Measurements from ENCODE around the gene SNED1.
"Not testable (repeated sequence)": the region's sequence is repeated elsewhere in the genome, so short reads cannot be mapped to it uniquely, and the experiment has no call there.

Gene SNED1

DNA sequence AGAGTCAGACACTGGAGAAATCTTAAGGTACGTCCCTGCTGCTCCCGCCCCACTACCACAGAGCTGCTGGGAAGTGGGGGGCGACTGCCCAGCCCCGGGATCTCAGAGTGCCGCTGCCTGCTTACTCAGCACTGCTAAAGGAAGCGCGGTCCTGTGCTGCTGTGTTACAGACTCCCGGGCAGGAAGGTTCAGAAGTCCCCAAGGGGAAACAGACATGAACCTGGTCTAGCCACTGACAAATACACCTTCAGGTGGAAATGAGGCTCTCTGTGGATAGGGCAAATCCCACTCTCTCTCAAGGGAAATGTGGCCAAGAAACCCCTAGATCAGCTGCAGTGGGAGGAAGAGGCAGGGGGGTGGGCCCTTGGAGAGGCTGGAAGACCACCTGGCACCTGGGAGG, 90.0 kb downstream of the SNED1 start:
- no peak for DNase-seq

DNA sequence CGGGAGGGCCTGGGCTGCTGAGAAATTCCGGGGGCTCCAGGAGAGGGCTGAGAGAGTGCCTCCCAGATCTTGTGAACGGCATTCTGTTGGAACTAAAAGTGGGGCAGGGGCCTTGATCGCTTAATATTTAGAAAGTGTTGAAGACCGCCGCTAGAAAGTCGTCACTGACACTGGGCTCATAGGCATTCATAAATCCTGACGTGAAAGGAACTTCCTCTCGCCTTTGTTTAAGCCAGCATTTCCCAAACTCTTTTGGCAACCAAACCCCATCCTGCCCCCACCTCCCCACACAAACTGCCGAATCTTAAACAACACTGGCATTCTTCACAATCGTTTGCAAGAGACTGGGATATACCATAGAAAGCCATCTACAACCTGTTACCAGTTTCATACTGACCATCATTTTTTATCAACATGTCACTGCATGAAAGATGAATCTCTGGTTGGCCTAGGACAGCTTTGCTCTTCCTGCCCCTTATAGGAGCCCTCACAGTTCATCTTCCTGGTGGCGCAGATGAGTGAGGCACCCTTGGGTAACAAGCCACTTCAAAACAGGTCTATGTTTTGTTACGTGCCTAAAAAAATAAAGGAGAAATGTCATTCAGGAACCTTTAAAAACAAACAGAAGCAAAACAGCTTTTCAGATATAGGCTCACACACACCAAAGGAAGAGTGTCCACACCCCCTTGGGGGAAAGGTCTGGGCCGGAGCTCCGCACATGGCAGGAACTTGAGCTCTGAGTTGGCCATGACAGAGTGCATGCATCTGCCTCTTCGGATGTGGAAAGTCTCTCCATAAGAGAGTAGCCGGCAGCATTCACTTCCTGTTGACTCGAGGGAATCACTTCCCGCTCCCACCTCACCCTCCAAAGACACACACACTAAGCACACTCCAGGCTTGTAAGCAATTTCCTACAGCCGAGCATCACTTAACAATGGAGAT, 90.6 kb downstream of the SNED1 start:
- DNase-seq: no peak

DNA sequence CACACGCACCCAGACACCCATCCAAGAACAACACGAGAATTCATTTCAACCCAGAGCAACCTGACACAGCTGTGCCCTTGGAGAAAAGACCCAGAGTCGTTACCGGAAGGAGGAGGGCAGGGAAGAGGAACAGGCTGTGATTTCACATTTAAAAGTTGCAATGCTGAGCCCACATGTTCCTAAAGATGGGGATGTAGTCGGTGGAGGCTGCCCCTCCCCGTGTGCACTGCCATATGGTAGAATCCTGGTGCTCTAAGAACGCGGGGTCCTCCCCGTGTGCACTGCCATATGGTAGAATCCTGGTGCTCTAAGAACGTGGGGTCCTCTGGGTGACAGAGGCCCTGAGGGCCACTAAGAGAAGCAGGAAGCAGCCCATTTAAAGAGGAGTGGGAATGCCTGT, 92.8 kb downstream of the SNED1 start:
- DNase-seq: no peak

DNA sequence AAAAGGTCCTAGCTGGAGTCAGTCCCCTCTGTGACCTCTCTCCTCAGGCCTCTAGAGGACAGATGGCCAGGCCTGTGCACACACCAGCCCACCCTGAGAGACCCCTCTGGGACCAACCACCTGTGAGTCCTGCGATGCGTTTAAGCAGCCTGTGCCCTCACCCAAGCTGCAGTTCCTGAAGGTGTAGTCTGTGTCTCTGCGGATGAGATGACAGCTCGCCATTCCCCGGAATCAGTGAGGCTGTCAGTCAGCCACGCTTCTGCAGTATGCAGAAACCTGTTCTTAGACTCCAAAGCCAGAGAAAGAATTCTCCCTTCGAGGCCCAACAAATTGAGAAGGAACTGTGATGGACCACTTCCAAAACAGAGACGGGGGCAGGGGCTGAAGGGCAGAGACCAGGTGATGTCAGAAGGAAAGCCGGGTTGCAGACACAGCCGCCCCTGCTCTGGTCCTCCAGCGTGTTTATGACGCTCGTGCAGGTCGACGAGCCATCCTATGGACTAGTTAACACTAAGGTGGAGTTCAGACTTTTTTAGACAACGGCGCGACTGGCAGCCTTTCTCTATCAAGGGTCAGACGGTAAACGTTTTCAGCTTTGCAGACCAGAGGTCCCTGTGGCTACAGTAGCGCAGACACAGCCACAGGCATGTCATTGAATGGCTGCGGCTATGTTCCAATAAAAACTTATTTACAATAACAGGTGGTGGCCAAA, 93.5 kb downstream of the SNED1 start:
- DNase-seq: no peak

DNA sequence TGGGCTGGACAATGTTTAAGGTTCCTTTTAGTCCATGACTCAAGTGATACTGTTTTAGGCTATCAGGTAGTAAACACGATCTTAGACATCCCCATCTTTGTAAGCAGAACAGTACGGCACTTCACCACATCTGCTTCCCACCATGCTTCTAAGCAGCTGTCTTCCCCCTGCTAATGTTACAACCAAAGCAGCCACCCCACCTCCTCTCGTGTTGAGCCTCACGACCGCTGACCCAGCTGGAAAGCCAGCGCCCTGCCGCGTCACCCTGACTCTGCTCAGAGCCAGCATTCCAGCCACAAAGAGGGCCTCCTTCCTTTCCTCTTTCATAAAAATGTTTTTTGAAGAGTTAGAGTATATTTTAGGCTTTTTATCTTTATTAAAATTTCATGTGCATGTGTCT, 94.3 kb downstream of the SNED1 start:
- no peak for DNase-seq

DNA sequence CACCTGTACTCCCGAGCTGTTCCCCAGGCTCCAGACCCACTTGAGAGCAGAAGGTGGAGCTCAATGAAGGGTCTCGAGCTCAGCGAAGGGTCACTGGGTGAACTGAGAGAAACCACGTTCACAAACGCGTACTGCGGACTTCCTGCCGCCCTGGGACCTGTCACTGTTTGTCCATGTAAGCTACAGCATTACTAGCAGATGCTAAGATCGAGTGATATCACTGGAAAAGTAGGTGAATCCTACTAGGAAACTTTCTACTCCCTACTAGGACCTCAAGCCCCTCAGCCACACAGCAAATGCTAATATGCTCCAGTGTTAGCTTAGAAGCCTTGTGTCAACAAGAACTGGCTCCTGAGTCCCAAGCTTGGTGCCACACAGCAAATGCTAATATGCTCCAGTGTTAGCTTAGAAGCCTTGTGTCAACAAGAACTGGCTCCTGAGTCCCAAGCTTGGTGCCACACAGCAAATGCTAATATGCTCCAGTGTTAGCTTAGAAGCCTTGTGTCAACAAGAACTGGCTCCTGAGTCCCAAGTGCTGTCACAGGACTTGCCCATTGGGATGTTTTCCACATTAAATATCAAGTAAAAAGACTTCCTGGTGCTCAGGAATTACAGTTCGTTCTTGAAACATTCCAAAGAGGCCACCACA, 94.8 kb downstream of the SNED1 start:
- DNase-seq: not testable (repeated sequence)

DNA sequence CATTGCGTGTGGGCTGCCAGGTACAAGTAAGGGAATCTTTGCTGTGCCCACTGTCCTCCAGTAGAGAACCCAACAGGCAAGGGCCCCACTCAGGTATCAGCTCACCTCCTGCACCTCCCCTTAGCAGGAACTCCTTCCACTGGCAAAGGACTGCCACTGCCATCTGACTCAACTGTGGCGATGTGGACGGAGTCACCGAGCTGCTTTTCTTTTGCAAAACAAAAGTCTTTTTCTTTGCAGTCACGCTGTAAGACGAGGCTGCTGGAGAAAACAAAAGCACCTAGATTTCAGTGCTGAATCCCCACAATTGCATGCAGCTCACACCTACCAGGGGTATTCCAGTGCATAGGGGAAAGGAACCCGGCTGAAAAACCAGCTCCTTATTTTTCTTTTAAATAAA, 95.8 kb downstream of the SNED1 start:
- no peak for DNase-seq

DNA sequence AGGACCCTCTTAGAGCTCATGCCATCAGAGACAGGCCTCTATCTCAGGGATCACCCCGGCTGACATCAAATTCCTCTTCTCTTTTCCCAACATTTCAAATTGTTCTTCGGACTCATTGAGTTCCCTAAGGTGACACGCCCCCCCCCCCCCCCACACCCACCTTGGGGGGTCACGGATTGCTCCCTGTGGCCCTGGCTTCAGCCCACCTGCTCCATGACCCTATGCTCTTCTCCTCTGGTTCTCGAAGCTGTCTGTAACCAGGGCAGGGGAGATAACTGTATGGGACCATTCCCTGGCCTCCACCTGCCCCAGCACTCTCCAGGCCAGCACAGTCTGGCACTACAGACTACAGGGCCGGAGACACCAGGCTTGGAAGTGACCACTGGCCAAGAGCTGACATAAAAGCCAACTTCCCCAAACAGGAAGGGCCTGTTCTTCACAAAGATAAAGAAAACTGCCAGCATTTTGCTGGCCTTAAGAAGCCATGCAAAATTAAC, 96.6 kb downstream of the SNED1 start:
- no peak for DNase-seq

DNA sequence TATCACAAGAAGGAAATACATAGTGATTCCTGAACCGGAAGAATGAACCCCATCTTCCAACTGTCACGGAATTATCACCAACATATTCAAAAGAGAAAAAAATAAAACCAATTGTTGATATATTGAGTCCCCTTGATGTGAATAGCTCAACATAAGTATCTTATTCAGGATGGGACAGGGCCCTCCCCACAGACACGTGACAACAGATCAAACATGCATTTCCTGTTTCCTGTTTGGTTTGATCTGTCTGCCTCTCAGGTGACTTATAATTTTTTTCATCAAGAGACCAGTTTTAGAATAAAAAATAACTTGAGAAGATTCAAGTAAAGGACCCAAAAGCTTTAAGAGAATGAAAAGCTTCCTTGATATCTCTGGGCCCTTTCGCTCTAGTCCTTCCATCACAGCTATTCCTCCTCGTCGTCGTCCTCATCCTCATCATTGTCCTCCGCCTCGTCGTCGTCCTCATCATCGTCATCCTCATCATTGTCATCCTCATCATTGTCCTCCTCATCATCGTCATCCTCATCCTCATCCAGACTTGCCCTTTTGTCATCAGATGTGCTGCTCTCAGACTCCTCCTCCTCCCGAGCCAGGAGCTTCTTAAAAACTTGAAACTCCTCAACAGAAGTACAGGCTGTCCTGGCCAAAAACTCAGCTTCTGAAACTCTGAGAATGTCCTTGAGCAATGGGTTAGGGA, 97.3 kb downstream of the SNED1 start:
- no peak for DNase-seq

DNA sequence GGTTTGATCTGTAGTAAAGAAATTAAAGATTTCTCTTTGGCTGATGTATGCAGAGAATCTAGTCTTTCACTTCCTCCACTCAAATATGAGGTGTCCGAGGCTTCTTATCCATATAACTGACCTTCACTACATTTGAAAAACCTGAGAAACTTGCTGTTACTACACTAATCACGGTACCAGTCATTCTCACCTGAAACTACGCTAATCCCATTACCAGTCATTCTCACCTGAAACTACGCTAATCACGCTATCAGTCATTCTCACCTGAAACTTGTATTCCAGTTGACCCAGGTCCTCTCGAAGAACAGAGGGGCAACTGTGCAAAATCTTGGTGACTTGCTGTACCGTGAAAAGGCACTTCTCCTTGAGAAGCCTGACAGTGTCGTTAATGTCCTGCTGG, 98.6 kb downstream of the SNED1 start:
- no peak for DNase-seq

DNA sequence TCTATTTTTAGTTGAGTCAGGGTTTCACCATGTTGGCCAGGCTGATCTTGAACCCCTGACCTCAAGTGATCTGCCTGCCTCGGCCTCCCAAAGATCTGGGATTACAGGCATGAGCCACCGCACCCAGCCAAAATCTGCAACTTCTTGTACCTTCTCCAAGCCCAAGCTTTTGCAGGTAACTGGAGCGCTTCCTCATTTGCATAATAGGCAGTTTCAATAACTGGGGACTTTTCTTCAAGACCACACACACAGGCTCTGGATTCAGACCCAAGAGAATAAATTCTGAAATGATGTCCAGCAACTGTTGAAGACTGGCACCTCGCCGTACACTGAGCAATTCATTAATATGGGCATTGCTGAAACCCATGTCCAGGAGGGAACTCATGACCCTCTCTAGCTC, 100.8 kb downstream of the SNED1 start:
- DNase-seq: no peak

DNA sequence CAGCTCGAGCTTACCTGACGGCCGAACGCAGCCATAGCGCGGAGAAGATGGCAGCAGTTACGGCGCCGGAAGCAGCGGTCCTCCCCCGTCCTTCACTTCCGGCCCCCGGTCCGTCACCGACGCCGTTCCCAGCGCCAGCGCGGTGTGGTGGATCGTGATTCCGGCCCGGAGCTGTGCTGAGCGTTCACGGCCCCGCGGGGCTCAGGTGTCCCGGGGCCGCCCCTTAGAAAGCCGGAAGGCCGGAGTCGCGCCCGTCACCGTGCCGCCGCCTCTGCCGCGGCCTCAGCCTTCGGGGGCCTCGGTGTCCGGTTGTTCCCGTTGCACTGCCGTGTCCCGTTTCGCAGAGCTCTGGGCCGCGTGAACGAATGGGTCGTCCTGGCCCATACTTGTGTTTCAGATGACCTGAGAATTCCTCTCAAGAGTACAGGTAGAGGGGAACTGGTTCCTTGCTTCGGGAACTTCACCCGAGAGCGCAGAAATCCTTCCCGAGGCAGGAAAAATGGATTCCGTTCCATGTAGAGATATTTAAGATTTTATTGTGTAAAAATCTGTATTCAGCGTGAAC, 103.9 kb downstream of the SNED1 start, which contains the start of gene MTERF4:
TSS of gene MTERF4 (minus strand) at position 49 of the 565 bp plus-strand sequence. CDS start at position 35, 14 bp downstream.
- peak; percentile 67 to 82 for DNase-seq

DNA sequence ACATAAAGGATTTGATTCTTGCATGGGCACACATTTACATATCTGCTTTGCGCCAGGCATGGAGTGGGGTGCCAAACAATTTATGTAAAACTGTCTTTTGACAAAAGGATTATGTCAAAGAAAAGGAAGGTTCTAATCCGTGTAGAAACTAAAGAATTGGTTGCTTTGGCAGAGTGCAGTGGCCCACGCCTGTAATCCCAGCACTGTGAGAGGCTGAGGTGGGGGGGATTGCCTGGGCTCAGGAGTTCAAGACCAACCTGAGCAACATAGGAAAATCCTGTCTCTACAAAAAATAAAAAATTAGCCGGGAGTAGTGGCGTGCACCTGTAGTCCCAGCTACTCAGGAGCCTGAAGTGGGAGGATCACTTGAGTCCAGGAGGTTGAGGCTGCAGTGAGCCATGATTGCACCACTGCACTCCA, 104.8 kb downstream of the SNED1 start:
- DNase-seq: no peak

DNA sequence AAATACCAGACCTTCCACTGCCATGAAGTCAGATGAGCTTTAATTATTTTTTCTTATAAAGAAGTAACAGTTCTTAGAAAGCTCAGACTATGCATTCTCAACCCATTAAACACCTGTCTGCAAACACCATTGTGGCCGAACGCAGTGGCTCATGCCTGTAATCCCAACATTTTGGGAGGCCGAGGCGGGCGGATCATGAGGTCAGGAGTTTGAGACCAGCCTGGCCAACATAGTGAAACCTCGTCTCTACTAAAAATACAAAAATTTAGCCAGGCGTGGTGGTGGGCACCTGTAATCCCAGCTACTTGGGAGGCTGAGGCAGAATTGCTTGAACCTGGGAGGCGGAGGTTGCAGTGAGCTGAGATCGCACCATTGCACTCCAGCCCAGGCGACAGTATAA, 106.2 kb downstream of the SNED1 start:
- not testable (repeated sequence) for DNase-seq

DNA sequence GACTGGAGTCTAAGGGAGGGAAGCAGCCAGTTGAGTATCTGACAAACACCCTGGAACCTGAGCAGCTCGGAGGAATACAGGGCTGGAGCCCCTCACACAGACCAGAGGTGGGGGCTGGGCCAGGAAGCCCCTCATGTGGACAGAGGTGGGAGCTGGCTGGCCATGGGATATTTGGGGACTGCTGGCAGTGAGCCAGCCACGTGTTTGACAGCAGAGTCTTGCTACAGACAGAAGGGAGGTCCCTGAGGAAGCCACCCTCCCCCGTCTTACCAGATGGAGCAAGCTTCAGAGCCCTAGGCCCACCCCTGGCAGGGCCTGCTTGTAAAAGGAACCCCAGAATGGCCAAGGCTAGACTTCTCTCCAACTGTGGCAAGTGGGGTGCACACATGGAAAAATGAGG, 107.2 kb downstream of the SNED1 start:
- DNase-seq: no peak

DNA sequence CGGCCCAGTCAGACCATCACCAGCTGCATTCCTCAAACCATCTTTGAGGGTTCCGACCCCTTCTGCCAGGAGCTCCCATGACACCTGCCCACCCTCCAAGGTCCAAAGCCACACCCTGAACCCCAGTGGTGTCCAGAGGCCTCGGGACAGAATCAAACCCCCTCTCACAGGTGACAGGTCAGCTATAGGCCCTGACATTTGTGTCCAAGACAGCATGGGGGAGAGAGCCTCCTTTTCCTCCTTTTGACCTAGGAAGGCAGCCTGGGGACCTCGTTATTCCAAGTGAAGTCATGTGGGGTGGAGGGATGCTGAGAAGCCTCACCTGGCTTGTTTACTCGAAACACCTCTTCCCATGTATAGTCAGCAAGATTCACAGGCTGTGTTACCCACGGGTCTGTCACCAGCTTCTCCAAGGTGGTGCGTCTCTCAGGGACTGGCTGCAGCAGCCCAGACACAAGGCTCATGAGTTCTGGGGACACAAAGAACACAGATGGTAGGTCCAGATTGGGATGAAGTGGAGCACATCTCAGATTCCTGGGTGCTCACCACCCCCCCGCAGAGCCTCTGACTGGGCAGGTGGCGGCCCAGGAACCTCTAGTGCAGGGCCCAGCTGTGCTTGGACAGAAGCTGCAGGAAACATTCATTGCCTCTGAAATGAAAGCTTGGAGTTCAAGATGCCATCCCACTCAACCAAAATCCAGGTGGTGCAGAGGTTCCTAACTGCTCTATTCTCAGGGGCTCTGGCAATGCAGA, 108.8 kb downstream of the SNED1 start:
- DNase-seq: no peak

DNA sequence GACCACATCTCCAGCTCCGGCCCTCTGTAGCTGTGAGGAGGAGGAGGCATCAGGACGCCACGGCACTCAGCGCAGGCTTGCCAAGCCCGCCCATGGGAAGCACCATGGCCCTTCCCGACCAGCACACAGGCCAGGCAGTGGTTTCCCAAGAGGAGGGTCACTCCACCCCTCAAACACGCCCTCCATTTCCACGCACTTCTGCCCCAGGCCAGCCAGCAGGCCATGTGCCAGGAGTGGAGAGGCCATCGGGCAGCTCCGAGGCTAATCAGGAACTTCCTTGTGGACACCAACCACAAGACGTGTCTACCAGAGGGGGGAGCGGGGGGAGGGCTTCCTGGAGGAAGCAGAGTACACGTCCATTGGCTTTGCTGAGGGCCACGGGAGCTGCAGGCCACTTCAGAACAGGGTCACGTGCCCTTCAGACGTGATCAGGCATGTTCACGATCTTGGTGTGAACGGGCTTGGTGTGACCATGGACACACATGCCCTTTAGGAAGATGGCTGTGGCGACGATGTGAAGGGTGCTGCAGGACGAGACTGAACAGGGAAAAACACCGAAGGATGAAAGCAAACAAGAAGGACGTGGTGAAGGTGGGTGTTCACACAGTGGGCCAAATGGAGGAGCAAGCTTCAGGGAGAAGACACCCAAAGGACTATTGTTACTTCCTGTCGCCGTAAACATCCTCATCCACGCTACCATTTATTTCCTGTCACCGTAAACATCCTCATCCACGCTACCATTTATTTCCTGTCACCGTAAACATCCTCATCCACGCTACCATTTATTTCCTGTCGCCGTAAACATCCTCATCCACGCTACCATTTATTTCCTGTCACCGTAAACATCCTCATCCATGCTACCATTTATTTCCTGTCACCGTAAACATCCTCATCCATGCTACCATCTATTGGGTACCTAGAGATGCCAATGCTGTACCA, 110.1 kb downstream of the SNED1 start:
- DNase-seq: no peak

DNA sequence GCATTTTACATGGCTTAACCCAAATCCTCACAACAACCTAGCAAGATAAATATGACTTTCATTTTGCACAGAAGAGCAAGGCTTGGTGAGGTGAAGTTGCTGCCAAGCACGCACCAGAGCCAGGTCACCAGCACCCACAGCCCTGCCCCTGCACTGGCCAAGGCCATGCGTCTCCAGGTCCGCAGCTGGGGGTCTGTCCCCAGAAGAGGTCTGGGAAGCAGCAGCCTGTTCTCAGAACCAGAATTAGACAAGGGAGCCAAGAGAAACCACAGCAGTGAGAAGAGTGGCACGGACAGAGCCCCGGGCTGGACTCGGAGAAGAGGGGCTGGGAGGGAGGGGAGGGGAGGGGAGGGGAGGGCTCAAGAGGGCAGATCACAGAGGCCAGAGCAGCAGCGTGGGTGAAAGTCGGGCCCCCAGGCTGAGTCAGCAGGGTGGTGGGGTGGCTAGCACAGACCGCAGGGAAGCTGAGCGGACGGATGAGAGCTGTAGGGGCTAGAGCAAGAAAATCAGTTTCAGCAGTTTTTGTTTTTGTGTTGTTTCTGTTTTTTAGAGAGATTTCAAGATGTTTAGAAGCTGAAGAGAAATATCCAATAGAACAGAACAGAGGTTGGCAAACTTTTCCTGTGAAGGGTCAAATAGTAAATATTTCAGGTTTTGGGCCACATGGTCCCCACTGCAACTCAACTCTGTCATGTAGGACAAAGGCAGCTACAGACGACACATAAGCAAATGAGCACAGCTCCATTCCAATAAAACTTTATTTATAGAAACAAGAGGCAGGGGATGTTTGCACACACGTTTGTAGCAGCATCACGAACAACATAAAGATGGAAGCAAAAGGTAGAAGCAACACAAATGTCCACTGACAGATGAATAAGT, 111.0 kb downstream of the SNED1 start:
- no peak for DNase-seq

DNA sequence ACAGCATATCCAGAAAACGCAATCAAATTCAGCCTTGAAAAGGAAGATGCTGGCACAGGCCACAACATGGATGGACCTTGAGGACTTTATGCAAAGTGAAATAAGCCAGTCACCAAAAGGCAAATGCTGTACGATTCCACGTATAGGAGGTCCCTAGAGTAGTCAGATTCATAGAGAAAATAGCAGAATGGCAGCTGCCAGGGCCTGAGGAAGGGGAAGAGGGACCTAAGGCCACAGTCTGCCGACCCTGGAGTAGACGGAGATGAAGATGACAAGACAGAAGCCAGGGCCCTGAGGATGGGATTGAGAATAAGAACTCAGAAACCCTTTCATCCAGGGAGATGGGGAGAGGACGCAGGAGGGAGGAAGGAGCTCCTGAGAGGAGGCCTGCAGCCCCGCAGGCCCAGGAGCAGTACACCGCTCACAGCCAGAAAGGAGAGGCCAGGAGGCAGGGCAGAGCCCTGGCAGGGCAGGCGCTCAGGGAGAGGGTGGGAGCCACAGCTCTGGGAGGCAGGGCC, 111.7 kb downstream of the SNED1 start:
- DNase-seq: no peak

Measured in SW 1271 (cell line).